DND-41 (cell line): ENCODE results near the gene CBY2.

Experiments
- ATAC-seq: fragments of 200-7000 bp; cut with Tn5 transposase; 3 replicates; pipeline ENCODE4 v1.9.1; 2021; ENCODE audit warnings: low read depth; ENCODE audit not compliant: insufficient read depth
- DNase-seq: peaks from one replicate; pipeline ENCODE4 v3.0.0-alpha.2; 2020
- H2AFZ ChIP-seq: 2 replicates; pipeline ENCODE4 v1.6.0; 2012; ENCODE audit warnings: low read depth, low read length
- H3K27ac ChIP-seq: 2 replicates; pipeline ENCODE4 v1.5.1; 2012; ENCODE audit warnings: low read length, inconsistent platforms
- H3K27me3 ChIP-seq: fragments of 200-600 bp; sonication (generic); 2 replicates; pipeline ENCODE4 v1.6.0; 2012; ENCODE audit warnings: low read length, mild to moderate bottlenecking, inconsistent platforms; ENCODE audit not compliant: insufficient read depth, poor library complexity
- H3K36me3 ChIP-seq: 2 replicates; pipeline ENCODE4 v1.5.1; 2012; ENCODE audit warnings: low read length, inconsistent platforms; ENCODE audit not compliant: insufficient read depth
- H3K4me1 ChIP-seq: 2 replicates; pipeline ENCODE4 v1.5.1; 2012; ENCODE audit warnings: mild to moderate bottlenecking, low read length; ENCODE audit not compliant: insufficient read depth
- H3K4me2 ChIP-seq: 2 replicates; pipeline ENCODE4 v1.6.0; 2012; ENCODE audit warnings: mild to moderate bottlenecking, moderate library complexity, low read length, inconsistent platforms; ENCODE audit not compliant: insufficient read depth
- H3K4me3 ChIP-seq, 2 experiments: fragments of 200-600 bp in 1 of 2; shearing (Covaris generic) in 1 of 2; 2 replicates each; pipeline ENCODE4 v1.5.1; 2012 to 2016; ENCODE audit warnings: inconsistent platforms in 2 of 2, low read length in 2 of 2, mild to moderate bottlenecking in 2 of 2, low read depth in 1 of 2, moderate library complexity in 1 of 2
- H3K79me2 ChIP-seq: 2 replicates; pipeline ENCODE4 v1.6.0; 2012; ENCODE audit warnings: low read length, inconsistent platforms; ENCODE audit not compliant: insufficient read depth
- H3K9ac ChIP-seq: 2 replicates; pipeline ENCODE4 v1.6.0; 2012; ENCODE audit warnings: low read depth, mild to moderate bottlenecking, inconsistent platforms, low read length, moderate library complexity
- H3K9me3 ChIP-seq: 2 replicates; pipeline ENCODE4 v1.5.1; 2012; ENCODE audit warnings: low read length, moderate library complexity, mild to moderate bottlenecking, inconsistent platforms; ENCODE audit not compliant: insufficient read depth, severe bottlenecking
- H4K20me1 ChIP-seq: 2 replicates; pipeline ENCODE4 v1.6.0; 2012; ENCODE audit warnings: low read length; ENCODE audit not compliant: insufficient read depth
- CTCF ChIP-seq: IDR thresholded peaks from 2 replicates; pipeline ENCODE4 v1.5.1; 2012; ENCODE audit warnings: borderline replicate concordance, low read length, moderate library complexity, mild to moderate bottlenecking; ENCODE audit not compliant: poor library complexity, severe bottlenecking; ENCODE audit errors: extremely low read depth
- EZH2 ChIP-seq: IDR thresholded peaks from 3 replicates; pipeline ENCODE4 v1.6.1; 2012; ENCODE audit warnings: borderline replicate concordance, low read depth, mild to moderate bottlenecking, moderate library complexity, low read length, inconsistent platforms; ENCODE audit not compliant: severe bottlenecking

The CBY2 gene

GRCh38 chr13:45696610-45697226 lies 5.4 kb upstream of the CBY2 start:
- Histone ChIP-seq H3K4me2 (no peak overlapping the region), H3K9me3 (no peaks in the 10 kb centered on the region), H3K27ac (no peak overlapping the region), H3K79me2 (no peaks in the 10 kb centered on the region), H3K9ac (no peak overlapping the region), H3K4me3 (no peak overlapping the region), H3K27me3 (peaks cover 17% of the 10 kb centered on the region), H4K20me1 (no peaks in the 10 kb centered on the region), H3K4me1 (no peaks in the 10 kb centered on the region), H3K36me3 (no peaks in the 10 kb centered on the region), H2AFZ (no peak overlapping the region)
- ATAC-seq (no peak), DNase-seq (no peak)
- TF ChIP-seq EZH2 (no peak), CTCF (no peak)

- Histone ChIP-seq H3K36me3 (no peaks in the 10 kb centered on the region), H3K4me2 (no peak overlapping the region), H3K79me2 (no peaks in the 10 kb centered on the region), H3K4me1 (no peaks in the 10 kb centered on the region), H3K9me3 (no peaks in the 10 kb centered on the region), H2AFZ (no peak overlapping the region), H3K27ac (no peak overlapping the region), H3K9ac (no peak overlapping the region), H3K4me3 (no peak overlapping the region), H3K27me3 (peaks cover 18% of the 10 kb centered on the region), H4K20me1 (no peaks in the 10 kb centered on the region)
- ATAC-seq = no peak
- no peak for DNase-seq
- TF ChIP-seq EZH2 = no peak
- peak; percentile 9 for TF ChIP-seq CTCF
Observed at GRCh38 chr13:45700971-45701900, 884 bp upstream of the CBY2 start.

- DNase-seq (no peak), ATAC-seq (no peak)
- Histone ChIP-seq H3K9ac (no peak overlapping the region), H3K27me3 (peaks cover 18% of the 10 kb centered on the region), H3K4me3 (no peak overlapping the region), H2AFZ (no peak overlapping the region), H4K20me1 (no peaks in the 10 kb centered on the region), H3K4me1 (no peaks in the 10 kb centered on the region), H3K36me3 (no peaks in the 10 kb centered on the region), H3K4me2 (no peak overlapping the region), H3K9me3 (no peaks in the 10 kb centered on the region), H3K27ac (no peak overlapping the region), H3K79me2 (no peaks in the 10 kb centered on the region)
- TF ChIP-seq EZH2 (no peak), CTCF (no peak)
Observed at GRCh38 chr13:45702869-45703391, 810 bp downstream of the CBY2 start.
